SK-MEL-5 (cell line): ENCODE data around the gene NADK2. TPM values are rescaled to one million over a fixed set of nuclear protein-coding genes. Genes with fewer than 3 reads are reported as not detected.
"Not testable (repeated sequence)": the region's sequence is repeated elsewhere in the genome, so short reads cannot be mapped to it uniquely, and the experiment has no call there.

Source experiments
- DNase-seq: peaks from one replicate; pipeline ENCODE4 v3.0.0-alpha.2; 2016; ENCODE audit warnings: low read depth, low spot score
- in situ Hi-C: cut with HindIII; loops from 2 replicates; pipeline ENCODE4 v1.10.0; 2016; ENCODE audit warnings: low sequenced_read_pairs, high pct_unique_total_duplicates, low pct_unique_long_range_greater_than_20kb
- polyA plus RNA-seq, 2 experiments: library from polyadenylated mRNA; depleted of rRNA; stranded (reverse); fragments of >200 nt; gene quantifications; 2 replicates each; pipeline ENCODE4 v1.2.3, GENCODE V29; 2015
- total RNA-seq: library from RNA; depleted of rRNA; stranded (reverse); fragments of >200 nt; shearing (Covaris generic); gene quantifications from 2 replicates; pipeline ENCODE4 v1.2.3, GENCODE V29; 2014; rRNA removed

NADK2 gene, protein sequence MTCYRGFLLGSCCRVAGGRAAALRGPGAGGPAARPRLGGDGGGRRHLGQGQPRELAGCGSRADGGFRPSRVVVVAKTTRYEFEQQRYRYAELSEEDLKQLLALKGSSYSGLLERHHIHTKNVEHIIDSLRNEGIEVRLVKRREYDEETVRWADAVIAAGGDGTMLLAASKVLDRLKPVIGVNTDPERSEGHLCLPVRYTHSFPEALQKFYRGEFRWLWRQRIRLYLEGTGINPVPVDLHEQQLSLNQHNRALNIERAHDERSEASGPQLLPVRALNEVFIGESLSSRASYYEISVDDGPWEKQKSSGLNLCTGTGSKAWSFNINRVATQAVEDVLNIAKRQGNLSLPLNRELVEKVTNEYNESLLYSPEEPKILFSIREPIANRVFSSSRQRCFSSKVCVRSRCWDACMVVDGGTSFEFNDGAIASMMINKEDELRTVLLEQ
- 22.5 and 25.8 TPM in 2 replicates for total RNA-seq
- polyA plus RNA-seq (2015; cell fraction: cytosol; rRNA removed): 18.9 and 28.3 TPM in 2 replicates
- polyA plus RNA-seq (2015; cell fraction: nucleus; rRNA removed): 31.2 and 52.1 TPM in 2 replicates

DNA sequence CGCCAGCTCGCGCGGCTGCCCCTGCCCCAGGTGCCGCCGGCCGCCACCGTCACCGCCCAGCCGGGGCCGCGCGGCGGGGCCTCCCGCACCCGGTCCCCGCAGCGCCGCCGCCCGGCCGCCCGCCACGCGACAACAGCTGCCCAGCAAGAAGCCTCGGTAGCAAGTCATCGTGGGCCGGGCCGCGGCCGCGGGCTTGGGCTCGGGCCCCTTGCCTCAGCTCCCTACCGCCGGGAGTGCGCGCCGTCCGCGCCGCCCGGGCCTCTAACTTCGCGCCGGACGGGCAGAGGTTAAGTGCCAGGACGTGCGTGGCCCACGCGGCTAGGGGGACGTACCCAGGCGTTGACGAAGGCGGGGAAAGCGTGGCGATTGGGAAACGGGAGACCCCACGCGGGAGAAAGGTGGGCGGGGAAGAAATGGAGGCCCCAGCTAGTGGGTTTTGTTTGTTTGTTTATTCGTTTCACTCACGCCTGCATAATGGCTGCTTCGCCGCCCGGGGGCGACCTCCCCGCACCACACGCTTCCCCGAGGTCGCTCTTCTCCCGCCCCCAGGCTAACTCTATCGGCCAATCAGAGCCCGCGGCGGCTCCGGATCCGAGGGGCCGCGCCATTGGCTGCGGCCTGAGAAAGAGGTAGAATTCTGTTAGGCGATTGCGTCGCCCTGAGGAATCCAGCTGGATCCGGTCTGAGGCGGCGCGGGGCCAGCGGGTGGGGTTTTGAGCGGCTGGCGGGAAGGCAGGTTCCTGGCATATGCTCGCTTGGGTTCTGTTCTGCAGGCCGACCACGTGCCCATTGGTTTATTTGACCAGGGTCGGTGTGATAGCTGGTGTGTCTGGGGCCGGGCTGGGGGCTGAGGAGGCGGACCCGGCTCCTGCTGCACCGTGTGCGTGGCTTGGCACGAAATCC lies at the start of gene NADK2:
NADK2 (minus strand) TSS at position 295 of the 903 bp plus-strand sequence; CDS start at position 168, 127 bp downstream.
- DNase-seq: peak; percentile 98
- in situ Hi-C loops: no loop called here

DNA sequence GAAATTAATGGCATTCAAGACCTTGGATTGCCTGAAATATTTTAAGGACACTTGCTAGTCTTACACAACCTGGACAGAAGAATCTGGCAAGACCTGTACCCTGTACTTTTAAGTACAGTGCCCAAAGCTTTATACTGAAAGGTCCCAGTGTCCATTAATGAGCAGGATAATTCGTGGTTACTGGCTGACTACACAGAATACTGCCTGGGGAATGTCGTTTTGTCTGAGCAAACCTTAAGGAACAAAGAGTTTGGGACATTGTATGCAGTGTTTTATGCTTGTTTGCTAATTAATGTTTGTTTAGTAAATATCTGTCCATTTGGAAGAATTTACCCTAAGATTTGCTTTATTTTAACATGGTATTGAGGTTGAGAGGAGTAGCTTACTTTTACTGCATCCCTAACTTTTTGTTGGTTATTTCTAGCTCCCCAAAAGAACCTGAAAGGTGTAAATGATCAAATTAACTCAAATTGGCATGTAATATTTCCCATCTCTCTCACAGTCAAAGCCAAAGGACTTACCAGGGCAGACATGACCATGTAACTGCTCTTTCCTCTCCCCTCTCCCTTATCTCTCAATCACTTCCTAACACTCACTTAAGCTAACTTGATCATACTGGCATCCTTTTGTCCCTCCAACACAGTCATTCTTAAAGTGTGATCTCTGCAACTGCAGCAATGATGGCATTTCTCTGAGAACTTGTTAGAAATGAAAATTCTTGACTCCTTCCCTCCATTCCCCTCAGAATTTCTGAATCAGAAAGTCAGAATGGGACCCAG lies 44.3 kb upstream of the NADK2 start:
- in situ Hi-C loops: no loop called here
- DNase-seq: no peak

DNA sequence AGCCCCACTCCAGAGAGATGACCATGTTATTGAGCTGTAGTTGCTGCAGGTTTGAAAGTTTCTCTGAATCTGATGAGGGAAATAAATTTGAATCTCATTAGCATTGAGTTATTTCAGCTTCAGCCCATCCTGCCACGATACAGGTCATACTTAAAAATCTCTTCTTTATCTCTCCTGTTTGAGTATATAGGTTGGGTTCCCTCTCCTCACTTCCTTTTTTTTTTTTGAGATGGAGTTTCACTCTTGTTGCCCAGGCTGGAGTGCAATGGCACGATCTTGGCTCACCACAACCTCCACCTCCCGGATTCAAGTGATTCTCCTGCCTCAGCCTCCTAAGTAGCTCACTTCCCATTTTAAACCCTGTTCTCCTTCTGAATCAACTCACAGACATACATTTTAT lies 42.0 kb upstream of the NADK2 start:
- in situ Hi-C loops, DNase-seq: not testable (repeated sequence)

DNA sequence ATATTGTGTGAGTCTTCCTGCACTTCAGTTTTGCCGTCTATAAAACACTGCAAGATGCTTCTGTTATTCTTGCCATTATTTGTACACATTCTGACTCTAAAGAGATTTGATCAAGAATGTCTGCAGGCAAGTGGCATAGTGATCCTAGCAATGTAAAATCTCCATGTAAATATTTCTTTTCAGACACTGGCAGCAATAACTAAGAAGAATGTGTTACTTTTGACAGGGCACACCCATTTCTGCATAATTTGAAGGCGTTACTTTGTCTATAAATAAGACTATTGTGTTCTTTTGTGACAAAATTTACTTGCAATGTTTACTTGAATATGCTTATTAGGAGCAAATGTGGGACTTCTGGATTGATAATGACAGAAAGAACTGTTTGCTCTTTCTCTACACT lies 39.9 kb upstream of the NADK2 start:
- DNase-seq: no peak
- in situ Hi-C loops: no loop called here

DNA sequence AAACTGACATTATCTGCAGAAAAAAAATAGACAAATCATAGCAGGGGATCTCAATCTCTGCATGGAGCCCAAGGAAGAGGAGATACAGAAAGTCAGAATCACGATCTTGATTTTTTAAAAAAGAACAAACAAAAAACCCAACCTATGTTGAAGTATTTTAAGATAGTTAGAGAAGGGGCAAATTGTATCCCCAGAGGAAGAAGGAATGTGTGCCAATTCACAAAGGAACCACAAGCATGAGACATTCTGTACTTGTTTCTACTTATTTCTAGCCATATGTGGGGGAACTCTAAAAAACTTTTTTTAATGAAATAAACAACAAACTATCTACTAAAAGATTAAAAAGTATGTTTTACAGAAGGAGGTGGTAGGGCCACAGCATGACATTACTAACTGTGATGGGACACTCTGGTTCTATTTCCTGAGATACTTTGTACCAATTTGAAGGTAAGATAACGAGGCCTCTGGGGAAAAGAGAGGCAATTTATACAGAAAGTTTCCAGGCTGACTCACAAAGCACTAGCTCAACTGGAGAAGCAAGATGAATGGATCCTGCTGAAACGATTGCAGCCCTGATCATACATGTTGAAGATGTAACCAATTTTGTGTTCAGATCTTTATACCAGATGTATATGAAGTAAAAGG lies 37.5 kb upstream of the NADK2 start:
- DNase-seq: no peak
- in situ Hi-C loops: no loop called here

DNA sequence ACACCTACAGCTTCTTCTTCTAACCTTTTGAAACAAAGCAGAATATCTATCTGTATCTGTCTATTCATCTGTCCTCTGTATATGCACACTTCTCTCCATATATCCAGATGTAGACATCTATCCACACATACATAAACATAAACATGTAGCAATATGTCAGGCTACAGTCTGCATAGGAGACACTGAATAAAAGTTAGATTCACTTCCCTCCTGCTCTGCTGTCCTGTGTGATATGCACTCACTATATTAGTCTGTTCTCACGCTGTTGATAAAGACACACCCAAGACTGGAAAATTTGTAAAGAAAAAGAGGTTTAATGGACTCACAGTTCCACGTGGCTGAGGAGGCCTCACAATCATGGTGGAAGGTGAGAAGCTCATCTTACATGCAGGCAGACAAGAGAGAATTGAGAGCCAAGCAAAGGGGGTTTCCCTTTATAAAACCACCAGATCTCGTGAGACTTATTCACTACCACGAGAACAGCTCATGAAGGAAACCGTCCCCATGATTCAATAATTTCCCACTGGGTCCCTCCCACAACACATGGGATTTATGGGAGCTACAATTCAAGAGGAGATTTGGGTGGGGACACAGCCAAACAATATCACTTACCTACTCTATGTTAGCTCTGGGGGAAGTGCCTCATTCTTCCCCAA lies 35.9 kb upstream of the NADK2 start:
- in situ Hi-C loops: no loop called here
- DNase-seq: no peak

DNA sequence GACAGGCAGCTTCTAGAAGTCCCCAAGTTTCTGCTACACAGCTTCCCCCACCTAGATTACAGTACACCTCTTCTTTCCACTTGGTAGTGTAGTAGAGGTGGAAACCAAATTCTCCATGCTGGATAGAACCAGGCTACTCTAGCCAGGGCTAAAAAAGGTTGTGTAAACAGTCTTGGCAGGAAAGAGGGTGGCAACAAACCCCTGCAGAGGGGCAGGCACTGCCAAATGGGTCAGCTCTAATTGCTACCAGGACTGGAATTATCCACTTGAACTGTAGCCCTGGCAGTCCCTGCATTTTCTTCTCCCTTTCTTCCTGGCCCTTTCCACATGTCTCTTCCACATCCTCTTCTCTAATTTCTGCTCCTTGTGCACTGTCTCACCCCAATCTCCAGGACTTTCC lies 35.1 kb upstream of the NADK2 start:
- in situ Hi-C loops: no loop called here
- DNase-seq: no peak

DNA sequence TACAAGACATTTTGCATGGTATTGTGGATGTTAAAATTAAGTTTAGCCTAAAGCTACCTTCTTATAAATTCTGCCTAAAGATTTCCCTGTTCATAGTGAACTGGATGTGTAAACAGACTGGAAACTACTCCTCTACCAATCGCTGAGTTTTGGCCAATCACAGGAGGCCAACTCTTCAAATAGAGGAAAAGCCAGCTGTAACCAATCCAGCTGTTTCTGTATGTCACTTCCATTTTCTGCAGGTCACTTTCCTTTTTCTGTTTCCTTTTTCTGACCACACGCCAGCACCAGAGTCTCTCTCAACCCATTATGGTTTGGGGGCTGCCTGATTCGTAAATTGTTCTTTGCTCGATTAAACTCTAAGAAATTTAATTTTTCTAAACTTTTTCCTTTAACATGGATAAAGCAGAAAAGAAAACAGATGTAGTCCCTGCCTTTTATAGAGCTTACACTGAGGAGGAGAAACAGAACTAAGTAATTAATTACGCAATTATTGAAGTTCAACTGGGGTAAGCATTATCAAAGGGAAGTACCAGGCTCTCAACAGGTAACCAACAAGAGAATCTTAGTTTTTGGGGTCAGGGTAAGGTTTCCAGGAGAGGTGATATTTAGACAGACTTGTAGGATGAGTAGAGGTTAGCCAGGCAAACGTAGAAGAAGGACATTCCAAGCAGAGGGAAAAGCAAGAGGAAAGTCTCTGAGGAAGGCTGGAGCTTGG lies 32.2 kb upstream of the NADK2 start:
- no peak for DNase-seq
- in situ Hi-C loops: no loop called here

DNA sequence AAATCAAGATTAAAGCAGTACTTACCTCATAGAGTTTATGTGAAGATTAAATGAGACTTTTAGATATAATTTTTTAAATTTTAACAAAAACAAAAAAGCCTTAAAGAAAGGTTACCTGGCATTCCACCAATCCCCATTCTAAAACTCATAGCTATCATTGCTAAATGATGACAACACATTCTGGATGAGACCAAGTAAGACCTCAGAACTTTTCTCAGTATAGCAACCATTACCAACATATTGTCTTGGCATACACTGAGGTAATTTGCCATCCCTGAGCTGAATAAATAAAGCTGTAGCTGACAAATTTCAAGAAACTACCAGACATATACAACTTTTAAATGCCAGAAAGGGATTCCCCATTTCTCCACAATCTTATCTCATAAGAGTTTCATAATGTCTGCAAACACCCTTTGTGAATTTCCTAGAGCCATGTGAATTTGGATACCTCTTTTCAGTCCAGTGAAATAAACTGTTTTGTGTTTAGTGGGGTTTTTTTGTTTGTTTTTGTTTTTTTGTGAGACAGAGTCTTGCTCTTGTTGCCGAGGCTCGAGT lies 30.5 kb upstream of the NADK2 start:
- DNase-seq: no peak
- in situ Hi-C loops: no loop called here

DNA sequence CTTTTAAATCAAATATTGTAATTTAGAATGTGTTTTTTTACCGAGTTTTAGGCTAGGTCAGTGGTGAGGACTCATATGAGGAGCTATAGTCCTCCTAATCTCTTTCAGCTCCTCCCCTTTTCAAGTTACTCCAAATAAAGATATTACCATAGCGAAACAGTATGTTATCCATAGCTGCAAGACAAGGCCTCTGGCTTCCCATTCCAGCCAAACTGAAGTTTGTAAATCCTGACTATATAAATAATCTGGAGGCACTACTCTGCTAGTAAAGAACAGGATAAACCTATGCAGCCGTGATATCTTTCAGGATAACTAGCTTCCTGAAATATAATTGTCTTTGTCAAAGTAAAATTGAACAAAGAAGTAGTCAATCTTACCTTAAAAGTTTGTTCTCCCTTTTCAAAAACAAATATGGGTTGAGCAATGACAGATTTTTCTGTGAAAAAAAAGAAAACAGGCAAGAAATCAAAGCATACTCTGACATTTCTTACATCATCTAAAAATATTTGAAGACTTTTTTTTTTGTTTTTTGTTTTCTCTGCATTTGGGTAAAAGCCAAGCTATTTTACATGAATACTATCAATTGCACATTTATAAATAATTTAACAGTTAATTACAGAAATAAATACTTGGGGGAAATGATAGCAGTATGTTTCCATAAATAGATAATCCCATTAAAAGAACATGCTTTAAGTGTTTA lies 29.3 kb upstream of the NADK2 start:
- in situ Hi-C loops: no loop called here
- no peak for DNase-seq

DNA sequence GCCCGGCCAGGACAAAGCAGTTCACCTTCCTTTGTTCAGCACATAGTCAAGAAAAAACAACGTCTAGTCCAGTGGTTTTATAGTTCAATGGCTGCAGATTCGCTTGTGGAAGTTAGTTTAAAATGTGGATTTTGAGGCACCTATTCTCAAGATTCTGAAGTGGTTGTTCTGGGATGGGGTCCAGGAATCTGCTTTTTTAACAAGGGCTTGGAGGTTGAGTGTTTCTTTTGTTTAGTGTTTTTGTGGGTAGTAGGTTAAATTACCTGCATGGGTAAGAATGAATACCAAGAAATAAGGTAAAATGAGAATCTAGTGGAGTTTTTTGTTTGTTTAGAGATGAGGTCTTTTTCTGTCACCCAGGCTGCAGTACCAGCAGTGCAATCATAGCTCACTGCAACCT lies 28.4 kb upstream of the NADK2 start:
- in situ Hi-C loops: no loop called here
- DNase-seq: no peak

DNA sequence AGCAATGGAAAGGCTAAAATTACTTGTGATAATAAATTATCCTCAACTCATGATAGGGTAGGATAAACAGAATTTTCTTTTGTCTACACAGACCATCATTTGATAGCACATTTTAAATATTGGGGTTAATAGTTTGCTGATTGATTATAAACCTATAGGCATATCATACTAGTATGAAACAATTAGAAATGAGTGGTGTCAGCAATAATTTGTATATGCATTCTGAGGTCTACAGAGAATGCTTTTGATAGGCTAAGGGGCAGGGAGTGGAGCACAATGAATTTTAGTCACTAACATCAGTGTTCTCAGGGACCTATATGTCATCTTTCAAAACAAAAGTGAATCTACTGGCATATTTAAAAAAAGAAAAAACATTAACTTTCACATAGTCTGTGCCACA lies 27.8 kb upstream of the NADK2 start:
- no peak for DNase-seq
- in situ Hi-C loops: no loop called here

DNA sequence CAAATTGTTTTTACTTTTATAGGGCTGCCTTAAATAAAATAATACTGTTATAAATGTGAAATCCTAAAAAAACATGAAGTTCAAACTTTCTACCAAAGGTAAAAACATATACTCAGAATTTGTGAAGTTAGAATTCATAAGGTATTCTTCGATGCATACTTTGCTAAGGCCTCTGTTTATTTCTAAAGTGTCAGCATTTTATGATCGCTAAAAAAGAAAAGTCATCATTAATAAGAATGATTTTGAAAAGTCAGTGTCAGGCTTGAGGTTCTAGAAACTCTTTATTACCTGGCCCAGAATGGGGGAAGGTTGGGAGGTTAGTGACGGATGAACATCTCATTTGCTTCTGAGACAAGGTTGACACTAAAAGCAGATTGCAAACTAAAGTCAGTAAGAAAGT lies 26.2 kb upstream of the NADK2 start:
- in situ Hi-C loops: no loop called here
- no peak for DNase-seq

DNA sequence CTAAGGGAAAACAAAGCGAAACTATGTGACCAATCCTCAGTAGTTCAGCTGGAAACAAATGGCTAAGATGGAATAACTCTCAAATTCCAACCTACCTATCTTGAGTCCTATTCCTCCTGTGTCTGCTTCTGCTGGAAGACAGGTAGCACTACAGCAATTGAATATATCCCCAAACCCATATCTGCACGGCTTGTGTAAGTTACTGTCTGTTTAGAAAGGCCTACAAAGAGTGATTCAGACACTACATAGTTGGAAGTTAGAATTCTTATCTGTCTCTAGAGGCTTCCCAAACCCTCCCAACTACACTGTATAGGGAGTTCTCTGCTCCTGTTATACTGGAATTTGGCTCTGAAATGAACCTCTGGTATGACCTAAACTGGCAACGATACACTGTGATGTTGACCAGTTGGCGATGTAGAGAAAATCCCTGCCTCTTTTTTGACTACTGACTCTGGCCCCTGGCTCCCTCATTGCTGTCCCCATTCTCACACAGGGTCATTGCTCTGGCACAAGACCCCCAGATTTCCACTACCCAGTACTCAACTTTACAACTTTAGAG lies 22.6 kb upstream of the NADK2 start:
- in situ Hi-C loops: no loop called here

DNA sequence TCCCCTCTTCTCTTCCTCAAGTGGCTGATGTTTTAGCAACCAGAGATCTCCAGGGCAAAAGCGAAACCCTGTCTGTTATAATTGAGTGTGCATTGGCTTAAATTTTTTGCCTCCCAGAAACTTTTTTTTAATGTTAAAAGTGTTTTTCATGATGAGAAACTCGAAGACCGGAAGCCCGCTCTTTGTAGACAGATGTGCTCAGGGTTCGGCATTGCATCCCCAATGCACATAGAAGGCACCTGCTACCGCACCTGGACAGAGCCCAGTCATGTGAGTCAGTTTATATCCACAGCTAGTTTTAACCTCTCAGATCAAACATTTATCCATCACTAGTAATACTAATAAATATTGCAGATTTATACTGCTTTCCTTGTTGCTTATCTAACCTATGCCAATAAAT lies 19.5 kb upstream of the NADK2 start:
- no peak for DNase-seq
- in situ Hi-C loops: no loop called here

More for the DNA sequence above, 22.6 kb upstream of the NADK2 start:
- peak; percentile 21 for DNase-seq
